Activated CD4-positive, CD25-positive, alpha-beta regulatory T cell treated with anti-CD3 and anti-CD28 coated beads, Interleukin-2, amount 50 U/mL, for 16 hours (primary cell): Measurements from ENCODE around the gene AGK.
A peak's percentile ranks its signal among the peaks of the same experiment; 100 is the strongest.
"Not testable (repeated sequence)": the region's sequence is repeated elsewhere in the genome, so short reads cannot be mapped to it uniquely, and the experiment has no call there.

ENCODE experiments used
- DNase-seq: peaks from one replicate; pipeline ENCODE4 v3.0.0-alpha.2; 2020; ENCODE audit warnings: low read depth, low spot score

Gene AGK

GRCh38 chr7:141676618-141677017, 125.4 kb downstream of the AGK start:
- DNase-seq = no peak

GRCh38 chr7:141679014-141679413, 127.8 kb downstream of the AGK start:
- DNase-seq = no peak

- DNase-seq = no peak
These were observed 134.2 kb downstream of the AGK start for GRCh38 chr7:141685285-141686023.

- DNase-seq = no peak
These were observed 134.9 kb downstream of the AGK start for GRCh38 chr7:141686074-141686473.

GRCh38 chr7:141686670-141687069, 135.5 kb downstream of the AGK start:
- DNase-seq = no peak

- no peak for DNase-seq
These were observed 136.8 kb downstream of the AGK start for GRCh38 chr7:141688043-141688442.

GRCh38 chr7:141689072-141689825, 138.0 kb downstream of the AGK start:
- not testable (repeated sequence) for DNase-seq

GRCh38 chr7:141691540-141691939, 140.3 kb downstream of the AGK start:
- no peak for DNase-seq

- DNase-seq = no peak
These were observed 140.8 kb downstream of the AGK start for GRCh38 chr7:141691961-141692360.

GRCh38 chr7:141693082-141693481, 141.9 kb downstream of the AGK start:
- no peak for DNase-seq

- no peak for DNase-seq
These were observed 144.6 kb downstream of the AGK start for GRCh38 chr7:141695803-141696289.

- DNase-seq = no peak
These were observed 145.1 kb downstream of the AGK start for GRCh38 chr7:141696348-141696747.

- DNase-seq = no peak
These were observed 146.1 kb downstream of the AGK start for GRCh38 chr7:141697211-141697871.

GRCh38 chr7:141698247-141699015, 147.2 kb downstream of the AGK start:
- no peak for DNase-seq

- DNase-seq = no peak
These were observed 148.7 kb downstream of the AGK start for GRCh38 chr7:141699860-141700259.

- no peak for DNase-seq
These were observed 149.2 kb downstream of the AGK start for GRCh38 chr7:141700296-141700847.

GRCh38 chr7:141700848-141701371, 149.7 kb downstream of the AGK start:
- DNase-seq = no peak

- DNase-seq = peak; percentile 53
These were observed 150.4 kb downstream of the AGK start for GRCh38 chr7:141701489-141702046.

GRCh38 chr7:141702047-141702567, 150.9 kb downstream of the AGK start, which contains the start of gene DENND11:
Gene DENND11, minus strand, starts transcription at chr7:141702166. Its CDS starts 13 bp downstream, at chr7:141702153.
- DNase-seq = no peak

GRCh38 chr7:141702892-141703291, 151.7 kb downstream of the AGK start:
- DNase-seq = no peak
